GM19099 (cell line): ENCODE data around the gene DRC3.

Source experiments
- POLR2A ChIP-seq: IDR thresholded peaks from 3 replicates; pipeline ENCODE4 v1.6.1; 2011; ENCODE audit warnings: low read depth; ENCODE audit not compliant: insufficient read length; ENCODE audit errors: extremely low read depth

The DRC3 gene, protein sequence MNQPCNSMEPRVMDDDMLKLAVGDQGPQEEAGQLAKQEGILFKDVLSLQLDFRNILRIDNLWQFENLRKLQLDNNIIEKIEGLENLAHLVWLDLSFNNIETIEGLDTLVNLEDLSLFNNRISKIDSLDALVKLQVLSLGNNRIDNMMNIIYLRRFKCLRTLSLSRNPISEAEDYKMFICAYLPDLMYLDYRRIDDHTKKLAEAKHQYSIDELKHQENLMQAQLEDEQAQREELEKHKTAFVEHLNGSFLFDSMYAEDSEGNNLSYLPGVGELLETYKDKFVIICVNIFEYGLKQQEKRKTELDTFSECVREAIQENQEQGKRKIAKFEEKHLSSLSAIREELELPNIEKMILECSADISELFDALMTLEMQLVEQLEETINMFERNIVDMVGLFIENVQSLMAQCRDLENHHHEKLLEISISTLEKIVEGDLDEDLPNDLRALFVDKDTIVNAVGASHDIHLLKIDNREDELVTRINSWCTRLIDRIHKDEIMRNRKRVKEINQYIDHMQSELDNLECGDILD

DNA sequence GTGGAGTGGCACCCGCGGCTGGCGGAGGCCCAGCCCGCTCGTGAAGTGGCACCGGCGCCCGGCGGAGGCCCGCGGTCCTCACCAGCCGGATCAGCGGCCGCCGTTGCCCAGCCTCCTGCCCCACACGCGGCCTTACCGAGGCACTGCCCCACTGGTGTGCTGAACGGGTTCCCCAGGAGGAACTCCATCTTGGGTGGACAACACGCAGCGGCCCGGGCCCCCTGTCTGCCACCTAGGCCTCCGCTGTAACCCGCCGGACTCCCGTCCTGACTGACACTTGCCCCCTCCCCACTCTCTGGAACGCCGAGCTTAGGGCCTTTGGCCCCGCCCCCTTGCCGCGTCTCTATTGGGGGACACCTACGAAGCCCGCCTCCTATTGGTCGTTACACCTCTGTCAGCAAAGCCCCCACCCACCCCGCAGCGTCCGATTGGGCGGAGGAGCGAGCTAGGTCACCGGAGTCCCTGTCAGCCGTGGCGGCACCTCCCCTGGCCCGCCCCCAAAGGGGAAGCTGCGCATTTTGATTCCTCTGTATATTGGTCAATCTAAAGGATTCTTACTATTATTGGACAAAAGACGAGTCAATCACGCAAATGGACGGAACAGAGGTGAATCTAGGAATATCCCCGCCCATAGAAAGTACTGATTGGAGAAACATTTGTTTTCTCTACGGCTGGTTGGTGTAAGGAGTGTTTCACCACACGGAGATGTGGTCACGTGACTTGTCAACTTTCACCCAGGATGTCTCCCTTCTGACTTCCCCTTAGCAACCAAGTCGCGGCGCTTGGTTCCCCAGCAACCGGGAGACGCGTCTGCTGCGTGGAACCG lies at the start of gene DRC3, which contains the start of gene TOM1L2:
TSS of gene DRC3 (plus strand) at position 737 of the 826 bp plus-strand sequence. CDS start 4,737 bp downstream, outside the sequence.
TSS of gene TOM1L2 (minus strand) at position 275 of the 826 bp plus-strand sequence. CDS start at position 188, 87 bp downstream.
- TF ChIP-seq POLR2A, result peak; percentile 57

DNA sequence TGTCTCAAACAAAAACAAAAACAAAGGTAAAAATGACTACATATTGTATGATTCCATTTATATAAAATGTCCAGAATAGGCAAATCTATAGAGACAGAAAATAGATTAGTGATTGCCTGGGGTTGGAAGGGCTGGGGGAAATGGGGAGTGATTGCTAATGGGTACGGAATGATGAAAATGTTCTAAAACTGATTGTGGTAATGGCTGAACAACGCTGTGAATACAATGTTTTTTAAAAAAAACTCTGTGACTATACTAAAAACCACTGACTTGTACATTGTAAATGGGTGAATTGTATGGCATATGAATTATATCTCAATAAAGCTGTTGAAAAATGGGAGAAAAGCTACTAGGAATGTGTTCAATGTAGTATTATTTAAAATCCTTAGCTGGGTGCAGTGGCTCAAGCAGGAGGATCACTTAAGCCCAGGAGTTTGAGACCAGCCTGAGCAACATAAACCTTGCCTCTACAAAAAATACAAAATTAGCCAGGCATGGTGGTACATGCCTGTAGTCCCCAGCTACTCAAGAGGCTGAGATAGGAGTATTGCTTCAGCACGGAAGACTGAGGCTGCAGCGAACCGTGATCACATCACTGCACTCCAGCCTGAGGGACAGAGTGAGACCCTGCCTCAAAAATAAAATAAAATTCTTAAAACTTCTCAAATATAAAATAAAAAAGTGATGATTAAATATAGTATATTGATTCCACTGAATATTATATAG lies 48.4 kb upstream of the DRC3 start:
- no peak for TF ChIP-seq POLR2A

DNA sequence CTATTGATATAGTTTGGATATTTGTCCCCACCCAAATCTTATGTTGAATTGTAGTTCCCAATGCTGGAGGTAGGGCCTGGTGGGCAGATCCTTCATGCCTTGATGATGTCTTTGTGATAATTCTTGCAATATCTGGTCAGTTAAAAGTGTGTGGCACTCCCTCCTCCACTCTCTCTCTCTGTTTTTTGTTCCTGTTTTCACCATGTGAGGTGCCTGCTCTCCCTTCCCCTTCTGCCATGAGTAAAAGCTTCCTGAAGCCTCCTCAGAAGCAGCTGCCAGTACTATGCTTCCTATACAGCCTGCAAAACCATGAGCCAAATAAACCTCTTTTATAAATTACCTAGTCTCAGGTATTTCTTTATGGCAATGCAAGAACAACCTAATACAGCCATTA lies 47.8 kb upstream of the DRC3 start:
- no peak for TF ChIP-seq POLR2A

DNA sequence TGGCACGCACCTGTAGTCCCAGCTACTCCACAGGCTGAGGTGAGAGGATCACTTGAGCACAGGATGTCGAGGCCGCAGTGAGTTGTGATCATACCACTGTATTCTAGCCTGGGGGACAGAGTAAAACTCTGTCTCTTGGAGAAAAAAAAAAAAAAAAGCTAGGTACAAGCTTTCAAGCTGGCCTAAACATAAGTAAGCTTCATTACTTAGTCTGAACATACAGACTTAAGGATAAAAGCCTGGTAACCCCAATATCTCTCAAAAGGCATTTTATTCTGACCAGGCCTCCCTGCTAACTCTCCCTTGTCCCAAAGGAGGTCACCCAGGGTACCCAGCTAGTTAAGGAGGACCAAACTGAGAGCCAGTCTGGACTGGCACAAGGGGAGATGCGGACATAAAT lies 46.6 kb upstream of the DRC3 start:
- no peak for TF ChIP-seq POLR2A

DNA sequence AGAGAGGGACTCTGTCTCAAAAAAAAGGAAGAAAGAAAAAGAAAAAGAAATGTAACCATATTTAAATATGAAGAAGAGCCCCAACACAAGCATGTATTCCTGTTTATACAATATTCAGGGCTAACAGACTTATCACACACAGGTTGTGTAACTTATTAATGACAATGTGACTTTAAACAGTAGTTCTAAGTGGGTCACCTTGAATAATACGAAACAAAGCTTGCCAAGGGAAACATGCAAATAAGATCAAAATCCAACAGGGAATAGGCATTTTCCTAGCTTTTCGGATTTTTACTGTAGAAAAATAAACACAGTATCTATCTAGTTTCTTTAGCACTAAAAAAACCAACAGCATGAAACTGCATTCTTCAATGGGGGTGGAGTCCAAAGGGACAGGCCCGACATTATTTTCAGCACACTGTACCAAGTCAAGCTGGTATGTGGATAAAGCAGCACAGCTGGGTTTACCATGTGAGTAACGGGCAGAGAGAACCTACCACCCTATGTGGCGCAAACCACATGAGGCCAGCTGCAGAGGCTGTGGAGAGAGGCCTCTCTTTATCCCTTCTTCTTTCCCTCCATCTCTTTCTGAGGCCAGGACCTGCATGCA lies 45.7 kb upstream of the DRC3 start:
- TF ChIP-seq POLR2A, result no peak

DNA sequence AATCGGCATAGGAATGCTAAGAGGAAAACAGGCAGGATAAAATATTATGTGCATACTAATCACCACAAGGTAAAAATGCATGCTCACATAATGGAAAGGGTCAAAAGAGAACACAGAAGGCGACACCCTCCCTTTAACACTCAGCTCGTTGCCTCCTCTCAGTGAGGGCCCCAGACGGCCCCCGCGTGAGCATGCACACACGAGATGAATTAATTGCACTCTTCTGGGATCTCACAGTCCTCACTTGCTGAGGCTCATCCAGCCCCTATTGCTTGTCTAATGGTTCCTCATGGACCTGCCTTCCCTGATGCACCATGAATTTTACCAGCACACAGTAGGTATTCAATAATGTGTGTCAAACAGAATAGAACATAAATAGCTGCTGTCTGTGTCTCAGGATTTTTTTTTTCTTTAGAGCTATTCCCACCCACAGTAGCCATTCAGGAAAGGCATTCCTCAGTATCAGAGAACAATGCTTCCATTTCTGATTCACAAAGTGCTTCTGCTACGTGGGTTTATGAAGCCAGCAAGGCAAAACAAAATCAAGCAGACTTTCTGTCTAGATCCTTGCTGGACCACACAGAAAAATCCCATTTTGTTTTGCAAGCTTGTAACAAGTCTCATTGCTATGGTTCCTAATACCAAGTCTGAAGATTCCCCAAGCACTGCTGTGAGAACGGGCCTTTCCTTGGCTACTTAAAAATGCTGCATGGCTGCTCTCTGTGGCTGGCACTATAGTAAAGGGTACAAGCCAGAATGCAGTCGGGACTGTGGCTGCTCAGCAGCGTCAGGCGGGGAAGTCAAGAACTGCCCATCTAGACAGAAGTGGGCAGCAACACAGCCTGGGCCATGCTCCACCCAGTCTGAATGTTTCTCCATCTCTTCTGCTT lies 44.0 kb upstream of the DRC3 start:
- TF ChIP-seq POLR2A, result no peak

DNA sequence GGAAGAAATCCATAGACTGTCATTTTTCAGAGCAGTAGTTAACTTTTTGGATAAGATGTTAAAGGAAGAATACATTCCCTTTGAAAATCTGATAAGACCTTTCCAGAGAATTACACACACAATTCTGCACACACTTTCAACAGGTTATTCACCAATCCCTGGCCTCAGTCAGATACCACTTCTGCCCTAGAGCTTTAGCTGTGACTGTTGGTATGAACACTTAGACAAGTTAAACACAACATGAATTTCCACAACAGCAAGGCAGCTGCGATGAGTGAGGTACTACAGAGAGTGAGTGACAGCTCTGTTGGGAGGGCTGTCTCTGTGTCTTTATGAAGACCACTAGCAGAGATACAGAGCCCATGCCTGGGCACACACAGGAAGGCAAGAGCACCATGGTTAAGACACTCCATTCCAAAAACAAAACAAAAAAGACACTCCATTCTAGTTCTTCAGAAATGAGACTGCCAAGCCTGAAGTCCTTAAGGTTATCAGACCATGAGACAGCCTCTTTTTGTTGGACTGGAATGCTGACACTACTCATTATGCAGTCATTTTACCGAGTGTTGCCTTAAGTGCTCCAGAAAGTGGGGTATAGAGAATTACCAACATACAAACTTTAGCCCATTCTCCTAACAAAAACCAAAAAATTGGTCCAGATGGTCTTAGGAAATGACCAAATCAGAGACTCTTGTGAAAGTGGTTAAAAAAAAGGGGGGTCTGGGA lies 42.8 kb upstream of the DRC3 start:
- no peak for TF ChIP-seq POLR2A

DNA sequence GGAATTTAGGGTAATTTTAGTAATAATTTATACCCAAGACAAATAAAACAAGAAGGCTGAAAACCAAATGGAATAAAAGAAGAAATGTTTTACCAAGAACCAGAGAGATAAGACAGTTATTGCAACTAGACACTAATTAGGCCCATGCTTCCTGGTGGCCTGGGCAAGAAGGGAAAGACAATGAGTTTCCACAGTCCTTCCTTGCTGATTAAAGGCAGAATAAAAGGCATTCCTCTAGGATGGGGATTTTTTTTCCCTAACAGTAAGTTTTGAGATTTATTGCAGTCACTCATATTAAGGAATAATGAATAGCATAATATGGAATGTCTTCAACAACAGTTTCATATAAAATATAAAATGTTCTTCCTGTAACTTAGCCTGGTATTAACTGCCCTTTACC lies 42.0 kb upstream of the DRC3 start:
- TF ChIP-seq POLR2A, result no peak

DNA sequence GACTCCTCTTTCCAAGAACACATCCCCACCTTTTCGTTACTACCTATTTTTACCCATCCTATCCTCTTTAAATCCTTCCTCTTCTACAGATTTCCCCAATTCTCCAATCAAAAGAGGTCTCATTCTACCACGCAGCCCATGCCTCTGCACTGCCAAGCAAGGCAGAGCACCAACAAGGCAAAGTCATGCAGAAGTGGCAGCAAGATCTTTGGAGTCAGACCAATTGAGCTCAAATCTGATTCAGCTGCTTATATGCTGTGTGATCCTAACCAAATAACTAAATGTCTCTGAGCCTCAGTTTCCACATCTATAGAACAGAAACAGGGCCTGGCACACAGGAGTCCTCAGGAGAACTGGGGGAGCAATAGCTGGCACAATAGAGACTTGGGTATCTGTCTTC lies 41.5 kb upstream of the DRC3 start:
- TF ChIP-seq POLR2A, result no peak

DNA sequence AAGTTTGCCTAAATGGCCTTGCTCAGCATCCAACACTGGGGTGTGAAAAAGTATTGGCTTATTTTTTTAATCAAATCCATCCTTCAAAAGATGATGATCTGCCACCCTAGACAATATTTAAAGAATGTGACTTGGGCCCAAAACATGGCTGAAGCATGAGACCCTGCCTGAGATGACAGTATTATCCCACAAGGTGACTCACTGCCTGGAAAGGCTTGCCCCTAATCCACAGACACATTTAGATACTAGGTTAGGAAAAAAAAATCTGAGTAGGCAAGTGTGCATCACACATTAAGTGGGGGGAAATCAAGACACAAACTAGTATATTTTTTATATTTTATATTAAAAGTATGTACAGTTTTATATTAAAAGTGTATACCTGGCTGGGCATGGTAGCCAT lies 38.9 kb upstream of the DRC3 start:
- TF ChIP-seq POLR2A, result no peak

DNA sequence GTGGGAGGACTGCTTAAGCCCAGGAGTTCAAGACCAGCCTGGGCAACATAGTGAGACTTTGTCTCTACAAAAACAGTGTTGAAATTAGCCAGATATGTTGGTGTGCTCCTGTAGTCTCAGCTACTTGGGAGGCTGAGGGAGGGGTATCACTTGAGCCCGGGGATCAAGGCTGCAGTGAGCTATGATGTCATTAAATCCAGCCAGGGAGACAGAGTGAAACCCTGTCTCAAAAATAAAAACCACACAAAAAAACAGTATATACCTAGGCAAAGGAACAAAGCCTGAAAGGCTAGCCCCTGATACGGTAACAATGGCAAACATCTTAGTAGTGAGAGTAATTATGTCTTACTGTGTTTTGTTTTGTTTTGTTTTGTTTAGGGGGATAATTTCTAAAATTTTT lies 38.4 kb upstream of the DRC3 start:
- TF ChIP-seq POLR2A, result no peak

DNA sequence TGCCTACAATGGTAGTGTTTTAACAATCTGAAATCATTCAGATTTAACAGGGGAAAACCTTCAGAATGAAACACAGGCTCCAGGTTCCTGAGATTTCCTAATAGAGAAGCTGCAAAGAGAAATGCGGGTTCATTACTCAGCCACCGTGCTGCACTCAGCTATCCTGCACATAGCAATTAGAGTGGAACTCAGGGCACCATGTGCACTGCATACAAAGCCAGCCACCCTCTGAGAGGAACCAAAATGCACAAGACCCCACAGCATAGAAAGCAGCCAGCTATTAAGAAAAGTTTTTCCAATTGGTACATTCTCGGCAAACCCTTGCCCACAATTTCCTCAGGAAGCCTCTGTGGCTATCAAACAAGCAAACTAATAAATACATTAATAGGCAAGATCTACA lies 37.9 kb upstream of the DRC3 start:
- no peak for TF ChIP-seq POLR2A

DNA sequence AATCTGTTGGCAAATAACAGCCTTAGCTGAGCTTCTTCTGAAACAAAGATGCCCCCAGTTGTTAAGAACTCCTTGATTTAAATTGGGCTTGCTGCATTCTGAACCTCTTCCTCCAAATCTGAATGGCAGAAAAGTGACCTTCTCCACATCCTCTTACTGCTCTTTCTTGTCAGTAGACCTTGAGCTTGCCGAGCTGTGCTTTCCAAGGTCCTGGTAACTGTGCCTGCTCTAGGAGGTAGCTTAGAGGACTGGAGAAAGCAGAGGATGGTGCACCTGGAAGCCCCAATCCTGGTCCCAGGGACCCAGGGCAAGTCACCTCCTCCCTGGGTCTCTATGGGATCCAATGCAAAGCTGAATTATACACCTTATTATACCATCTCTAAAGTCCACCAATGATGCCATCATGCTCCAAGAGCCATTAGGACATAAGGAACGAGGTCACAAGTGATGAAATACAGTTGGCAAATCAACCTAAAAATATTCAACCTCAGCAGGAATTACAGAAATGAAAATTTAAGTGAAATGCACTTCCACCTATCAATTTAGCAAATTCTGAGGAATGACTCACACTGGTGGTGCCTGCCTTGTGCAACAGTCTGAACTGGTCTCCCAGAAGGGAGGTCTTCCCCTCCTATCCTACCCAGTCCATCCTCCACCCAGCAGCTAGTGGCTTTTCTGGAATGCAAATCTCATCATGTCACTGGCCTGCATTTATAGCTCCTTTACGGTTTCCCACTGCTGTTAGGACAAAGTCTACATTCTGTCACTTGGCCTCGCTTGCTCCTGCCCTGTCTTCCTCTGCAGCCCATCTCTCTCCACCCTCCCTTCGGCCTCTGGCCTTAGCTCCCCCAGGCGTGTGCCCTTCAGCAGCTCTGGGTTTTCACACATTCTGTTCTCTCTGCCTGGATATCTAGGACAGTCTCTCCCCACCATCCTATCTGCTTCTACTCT lies 37.1 kb upstream of the DRC3 start:
- no peak for TF ChIP-seq POLR2A
